Kidney (tissue), 14 donors: ENCODE measurements around the gene ARHGEF10L. TPM values are rescaled to one million over a fixed set of nuclear protein-coding genes. Genes with fewer than 3 reads are reported as not detected.
"Not testable (repeated sequence)": the region's sequence is repeated elsewhere in the genome, so short reads cannot be mapped to it uniquely, and the experiment has no call there.

Experiments used
- DNase-seq, 5 donors: peaks; one replicate each; pipeline ENCODE4 v3.0.0-alpha.2; 2013 to 2020
- FAIRE-seq: peaks from 2 replicates; lab custom pipeline; 2012; peaks lifted over from hg19 to GRCh38; lab: Jason Lieb, UNC
- H3K27ac ChIP-seq, 2 donors: one replicate each; pipeline ENCODE4 v1.7.0; 2013; ENCODE audit warnings: low read depth in 2 of 2, low read length in 2 of 2, inconsistent platforms in 1 of 2
- H3K27me3 ChIP-seq: one replicate; pipeline ENCODE4 v1.7.1; 2013; ENCODE audit warnings: low read length, inconsistent platforms; ENCODE audit not compliant: control insufficient read depth, insufficient read depth
- H3K36me3 ChIP-seq, 3 donors: one replicate each; pipeline versions ENCODE4 v1.7.0 to v1.7.1; 2013; ENCODE audit warnings: low read length in 3 of 3, control low read depth in 1 of 3, inconsistent platforms in 1 of 3; ENCODE audit not compliant: insufficient read depth in 3 of 3, control insufficient read depth in 2 of 3
- H3K4me1 ChIP-seq, 3 donors: one replicate each; pipeline versions ENCODE4 v1.7.0 to v1.7.1; 2013; ENCODE audit warnings: low read length in 3 of 3, inconsistent platforms in 1 of 3, low read depth in 1 of 3; ENCODE audit not compliant: control insufficient read depth in 2 of 3, insufficient read depth in 2 of 3
- H3K4me3 ChIP-seq, 3 donors: one replicate each; pipeline versions ENCODE4 v1.7.0 to v1.8.1; 2013; ENCODE audit warnings: low read length in 3 of 3, control low read depth in 1 of 3, inconsistent platforms in 1 of 3
- H3K9ac ChIP-seq, 3 donors: one replicate each; pipeline versions ENCODE4 v1.7.0 to v1.7.1; 2013; ENCODE audit warnings: low read length in 3 of 3, control low read depth in 1 of 3, inconsistent platforms in 1 of 3
- H3K9me3 ChIP-seq, 3 donors: one replicate each; pipeline versions ENCODE4 v1.7.0 to v1.7.1; 2013; ENCODE audit warnings: low read length in 3 of 3, control low read depth in 1 of 3, inconsistent platforms in 1 of 3; ENCODE audit not compliant: control insufficient read depth in 2 of 3, insufficient read depth in 1 of 3
- intact Hi-C: fragments of 100-400 bp; cut with DNase I; formaldehyde crosslinking; loops from one replicate; pipeline ENCODE4 v1.11.1; 2022
- polyA plus RNA-seq: library from polyadenylated mRNA; stranded (reverse); fragments of 350-450 nt; fragmentation: Illumina TruSeq; extraction: RNeasy Lipid Tissue Mini Kit (QIAGEN cat#74804); gene quantifications from one replicate; pipeline ENCODE4 v1.2.3, GENCODE V29; 2014; ENCODE audit warnings: low read depth, low replicate concordance; ENCODE audit not compliant: insufficient read depth
- total RNA-seq: library from RNA; stranded (reverse); fragmentation: NEBNext Ultra II Directional; extraction: Animal tissue kit (Norgen Biotek cat#: 25700); gene quantifications from one replicate; pipeline ENCODE4 v1.2.1, GENCODE V29; 2021
- TF ChIP-seq, protein P1 (sequence below): IDR thresholded peaks from 3 replicates; pipeline ENCODE4 v1.5.1; 2012; ENCODE audit warnings: mild to moderate bottlenecking, moderate library complexity, borderline replicate concordance; ENCODE audit not compliant: insufficient read depth; ENCODE audit errors: extremely low read depth
- donor health status: control.
- donor health status: control.
- donor health status: control.
- donor health status: control.
- donor health status: control.
- donor health status: DM: yes; HTN: yes; CAD: no.
- donor health status: Normal renal cell carcinoma (clear cell type).

ARHGEF10L gene
- total and polyA plus RNA-seq, 2 donors from 2014 or later: 40.8 to 91.9 TPM

DNA sequence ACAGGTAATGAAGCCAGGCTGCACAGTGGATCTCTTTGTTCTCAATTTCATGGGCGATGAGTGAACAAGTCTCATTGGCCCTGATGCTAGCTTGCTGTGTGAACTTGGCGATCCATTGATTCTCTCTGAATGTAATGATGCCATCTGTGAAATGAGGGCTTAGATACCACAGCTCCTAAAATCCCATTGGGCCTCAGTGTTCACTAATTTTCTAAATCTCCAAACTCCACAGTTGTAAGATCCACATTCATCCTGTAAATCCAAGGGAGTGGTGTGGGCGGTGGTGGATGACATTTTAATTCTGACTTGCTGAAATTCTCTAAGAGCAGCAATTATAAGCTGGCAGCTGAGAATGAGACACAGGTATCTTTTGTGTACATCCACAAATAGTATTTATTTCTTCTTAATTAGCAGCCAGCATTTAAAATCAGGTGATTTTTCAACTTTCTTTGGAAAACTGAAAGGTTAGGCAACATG is 206.0 kb downstream of the ARHGEF10L start:
- H3K4me3 ChIP-seq: no peak overlapping the region
- intact Hi-C loops: no loop called here
- no peaks in the 10 kb centered on the region for H3K36me3 ChIP-seq
- H3K9me3 ChIP-seq: no peaks in the 10 kb centered on the region
- DNase-seq: no peak
- no peak overlapping the region for H3K27ac ChIP-seq
- no peaks in the 10 kb centered on the region for H3K4me1 ChIP-seq
- FAIRE-seq: no peak
- H3K9ac ChIP-seq: no peak overlapping the region
- no peaks in the 10 kb centered on the region for H3K27me3 ChIP-seq
- TF ChIP-seq, protein P1, sequence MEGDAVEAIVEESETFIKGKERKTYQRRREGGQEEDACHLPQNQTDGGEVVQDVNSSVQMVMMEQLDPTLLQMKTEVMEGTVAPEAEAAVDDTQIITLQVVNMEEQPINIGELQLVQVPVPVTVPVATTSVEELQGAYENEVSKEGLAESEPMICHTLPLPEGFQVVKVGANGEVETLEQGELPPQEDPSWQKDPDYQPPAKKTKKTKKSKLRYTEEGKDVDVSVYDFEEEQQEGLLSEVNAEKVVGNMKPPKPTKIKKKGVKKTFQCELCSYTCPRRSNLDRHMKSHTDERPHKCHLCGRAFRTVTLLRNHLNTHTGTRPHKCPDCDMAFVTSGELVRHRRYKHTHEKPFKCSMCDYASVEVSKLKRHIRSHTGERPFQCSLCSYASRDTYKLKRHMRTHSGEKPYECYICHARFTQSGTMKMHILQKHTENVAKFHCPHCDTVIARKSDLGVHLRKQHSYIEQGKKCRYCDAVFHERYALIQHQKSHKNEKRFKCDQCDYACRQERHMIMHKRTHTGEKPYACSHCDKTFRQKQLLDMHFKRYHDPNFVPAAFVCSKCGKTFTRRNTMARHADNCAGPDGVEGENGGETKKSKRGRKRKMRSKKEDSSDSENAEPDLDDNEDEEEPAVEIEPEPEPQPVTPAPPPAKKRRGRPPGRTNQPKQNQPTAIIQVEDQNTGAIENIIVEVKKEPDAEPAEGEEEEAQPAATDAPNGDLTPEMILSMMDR: no peak

DNA sequence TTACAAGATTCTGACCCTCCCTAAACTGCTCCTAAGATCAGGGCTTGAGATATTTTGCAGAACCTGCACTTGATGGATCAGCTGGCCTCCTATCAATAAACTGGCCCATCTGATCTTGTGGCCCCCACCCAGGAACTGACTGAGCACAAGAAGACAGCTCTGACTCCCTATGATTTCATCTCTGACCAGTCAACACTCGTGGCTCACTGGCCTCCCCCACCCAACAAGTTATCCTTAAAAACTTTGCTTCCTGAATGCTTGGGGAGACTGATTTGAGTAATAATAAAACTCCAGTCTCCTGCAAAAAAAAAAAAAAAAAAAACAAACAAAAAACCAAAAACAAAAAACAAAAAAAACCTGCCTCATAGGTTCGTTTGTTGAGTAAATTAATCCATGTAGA is 206.8 kb downstream of the ARHGEF10L start:
- intact Hi-C loops, H3K4me3 ChIP-seq, H3K4me1 ChIP-seq, H3K27me3 ChIP-seq, FAIRE-seq, DNase-seq, H3K9me3 ChIP-seq, H3K36me3 ChIP-seq, H3K27ac ChIP-seq, H3K9ac ChIP-seq: not testable (repeated sequence)

DNA sequence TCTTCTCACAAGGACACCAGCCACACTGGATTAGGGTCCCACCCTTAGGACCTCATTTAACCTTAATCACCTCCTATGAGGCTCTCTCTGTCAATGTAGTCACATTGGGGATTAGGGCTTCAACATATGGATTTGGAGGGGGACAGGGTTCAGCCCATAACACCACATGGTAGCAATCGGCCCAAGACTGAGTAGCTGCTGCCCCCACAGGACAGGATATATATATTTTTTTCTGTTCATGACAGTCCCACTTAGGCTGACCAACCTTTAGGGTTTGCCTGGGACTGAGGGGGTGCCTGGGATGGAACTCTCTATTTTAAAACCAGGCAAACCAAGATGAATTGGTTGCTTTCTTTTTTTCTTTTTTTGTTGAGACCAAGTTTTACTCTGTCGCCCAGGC is 207.4 kb downstream of the ARHGEF10L start:
- Histone ChIP-seq H3K27ac (no peak overlapping the region), H3K4me3 (no peak overlapping the region), H3K9me3 (no peaks in the 10 kb centered on the region), H3K36me3 (no peaks in the 10 kb centered on the region), H3K27me3 (no peaks in the 10 kb centered on the region), H3K4me1 (no peaks in the 10 kb centered on the region), H3K9ac (no peak overlapping the region)
- FAIRE-seq: no peak
- intact Hi-C loops: no loop called here
- TF ChIP-seq, protein P1: no peak
- no peak for DNase-seq

Other genes starting within 250 kb of the ARHGEF10L start
- gene PADI4, start 231.5 kb upstream of the ARHGEF10L start, total RNA-seq: 0.35 TPM
- not detected for gene PADI4, start 231.5 kb upstream of the ARHGEF10L start, polyA plus RNA-seq
- not detected for gene PADI6, start 167.5 kb upstream of the ARHGEF10L start, total RNA-seq
- not detected for gene PADI6, start 167.5 kb upstream of the ARHGEF10L start, polyA plus RNA-seq
- gene RCC2, start 100.0 kb upstream of the ARHGEF10L start, total RNA-seq: 46.8 TPM
- gene RCC2, start 100.0 kb upstream of the ARHGEF10L start, polyA plus RNA-seq: 16.1 TPM
- gene ACTL8, start 215.6 kb downstream of the ARHGEF10L start, total RNA-seq: not detected
- not detected for gene ACTL8, start 215.6 kb downstream of the ARHGEF10L start, polyA plus RNA-seq